Measurements from ENCODE around the gene PURB.
"Not testable (repeated sequence)": the region's sequence is repeated elsewhere in the genome, so short reads cannot be mapped to it uniquely, and the experiment has no call there.

The PURB gene

GRCh38 chr7:44881610-44882009 is 3.7 kb downstream of the PURB start:
- Histone ChIP-seq H3K4me1 (peaks cover 57% of the 10 kb centered on the region), H3K27me3 (no peaks in the 10 kb centered on the region), H3K4me2 (peak overlapping the region; percentile 88), H3K9ac (peak overlapping the region; percentile 39; the same call in 1 of the 2 replicates), H4K20me1 (peaks cover 75% of the 10 kb centered on the region), H3K36me3 (peaks cover 27% of the 10 kb centered on the region), H3K9me3 (no peaks in the 10 kb centered on the region), H3K4me3 (peak overlapping the region; percentile 99), H3K27ac (no peak overlapping the region)
- TF ChIP-seq Cebpa-rat (IDR thresholded peaks at IDR 0.05), result no peak

- Histone ChIP-seq H3K27ac (no peak overlapping the region), H4K20me1 (peaks cover 79% of the 10 kb centered on the region), H3K4me1 (peaks cover 52% of the 10 kb centered on the region), H3K27me3 (no peaks in the 10 kb centered on the region), H3K4me3 (peak overlapping the region; percentile 99), H3K36me3 (peaks cover 27% of the 10 kb centered on the region), H3K9ac (peak overlapping the region; percentile 39), H3K4me2 (peak overlapping the region; percentile 88), H3K9me3 (no peaks in the 10 kb centered on the region)
- TF ChIP-seq Cebpa-rat (IDR thresholded peaks at IDR 0.05), result no peak
These were observed 4.2 kb downstream of the PURB start for GRCh38 chr7:44881066-44881600.

GRCh38 chr7:44880317-44881018 is 4.9 kb downstream of the PURB start:
- H3K4me2 ChIP-seq, result peak overlapping the region; percentile 88
- H3K9ac ChIP-seq, result peak overlapping the region; percentile 39; the same call in 1 of the 2 replicates
- no peaks in the 10 kb centered on the region for H3K27me3 ChIP-seq
- peak overlapping the region; percentile 99 for H3K4me3 ChIP-seq
- no peak for TF ChIP-seq Cebpa-rat (IDR thresholded peaks at IDR 0.05)
- H4K20me1 ChIP-seq, result peaks cover 86% of the 10 kb centered on the region
- no peak overlapping the region for H3K27ac ChIP-seq
- H3K4me1 ChIP-seq, result peaks cover 49% of the 10 kb centered on the region
- no peaks in the 10 kb centered on the region for H3K9me3 ChIP-seq
- peaks cover 27% of the 10 kb centered on the region for H3K36me3 ChIP-seq

GRCh38 chr7:44876393-44876792 is 8.9 kb downstream of the PURB start:
- Histone ChIP-seq H3K36me3 (peaks cover 11% of the 10 kb centered on the region; the same call in 1 of the 2 replicates), H3K27ac (no peak overlapping the region), H3K9ac (no peak overlapping the region), H3K4me2 (no peak overlapping the region), H3K4me1 (peaks cover 18% of the 10 kb centered on the region), H3K4me3 (no peak overlapping the region), H3K27me3 (no peaks in the 10 kb centered on the region), H3K9me3 (peaks cover 20% of the 10 kb centered on the region), H4K20me1 (peaks cover 50% of the 10 kb centered on the region)
- no peak for TF ChIP-seq Cebpa-rat (IDR thresholded peaks at IDR 0.05)

GRCh38 chr7:44875241-44875640 is 10.1 kb downstream of the PURB start:
- TF ChIP-seq Cebpa-rat (IDR thresholded peaks at IDR 0.05), result no peak
- no peak overlapping the region for H3K9ac ChIP-seq
- H3K36me3 ChIP-seq, result peaks cover 8% of the 10 kb centered on the region; the same call in 1 of the 2 replicates
- H3K4me1 ChIP-seq, result peaks cover 6% of the 10 kb centered on the region
- no peaks in the 10 kb centered on the region for H3K27me3 ChIP-seq
- H4K20me1 ChIP-seq, result peaks cover 39% of the 10 kb centered on the region
- no peak overlapping the region for H3K4me3 ChIP-seq
- H3K9me3 ChIP-seq, result peaks cover 32% of the 10 kb centered on the region
- no peak overlapping the region for H3K27ac ChIP-seq
- H3K4me2 ChIP-seq, result no peak overlapping the region

- Histone ChIP-seq H3K27me3 (no peaks in the 10 kb centered on the region), H3K4me2 (no peak overlapping the region), H3K4me1 (no peaks in the 10 kb centered on the region), H3K36me3 (peaks cover 5% of the 10 kb centered on the region; the same call in 1 of the 2 replicates), H3K4me3 (no peak overlapping the region), H3K9me3 (peaks cover 36% of the 10 kb centered on the region), H3K27ac (no peak overlapping the region), H3K9ac (no peak overlapping the region), H4K20me1 (peaks cover 21% of the 10 kb centered on the region; the same call in 1 of the 2 replicates)
- no peak for TF ChIP-seq Cebpa-rat (IDR thresholded peaks at IDR 0.05)
These were observed 12.5 kb downstream of the PURB start for GRCh38 chr7:44872787-44873186.

GRCh38 chr7:44871918-44872317 is 13.4 kb downstream of the PURB start:
- not testable (repeated sequence) for H3K36me3 ChIP-seq, H3K27me3 ChIP-seq, H3K27ac ChIP-seq, H3K4me1 ChIP-seq, H3K9ac ChIP-seq, H3K4me2 ChIP-seq, H3K4me3 ChIP-seq
- Histone ChIP-seq H3K9me3 (peaks cover 36% of the 10 kb centered on the region), H4K20me1 (peaks cover 14% of the 10 kb centered on the region; the same call in 1 of the 2 replicates)

- H3K36me3 ChIP-seq, H3K9ac ChIP-seq, H3K4me2 ChIP-seq, H3K27me3 ChIP-seq, H4K20me1 ChIP-seq, H3K27ac ChIP-seq, H3K4me1 ChIP-seq, H3K4me3 ChIP-seq: not testable (repeated sequence)
- peaks cover 36% of the 10 kb centered on the region for H3K9me3 ChIP-seq
These were observed 14.6 kb downstream of the PURB start for GRCh38 chr7:44870780-44871179.

- H4K20me1 ChIP-seq, result not testable (repeated sequence)
These were observed 15.0 kb downstream of the PURB start for GRCh38 chr7:44870336-44870735.

GRCh38 chr7:44867073-44867995 is 18.0 kb downstream of the PURB start:
- H3K4me3 ChIP-seq, result no peak overlapping the region
- no peaks in the 10 kb centered on the region for H4K20me1 ChIP-seq
- no peak overlapping the region for H3K27ac ChIP-seq
- H3K9ac ChIP-seq, result no peak overlapping the region
- no peaks in the 10 kb centered on the region for H3K36me3 ChIP-seq
- H3K9me3 ChIP-seq, result peaks cover 25% of the 10 kb centered on the region
- H3K27me3 ChIP-seq, result no peaks in the 10 kb centered on the region
- H3K4me2 ChIP-seq, result no peak overlapping the region
- H3K4me1 ChIP-seq, result no peaks in the 10 kb centered on the region
- TF ChIP-seq Cebpa-rat (IDR thresholded peaks at IDR 0.05), result no peak

More at GRCh38 chr7:44870336-44870735, 15.0 kb downstream of the PURB start:
- not testable (repeated sequence) for H3K4me1 ChIP-seq, H3K27ac ChIP-seq, H3K4me3 ChIP-seq, H3K9ac ChIP-seq, H3K36me3 ChIP-seq, H3K27me3 ChIP-seq, H3K4me2 ChIP-seq
- peaks cover 36% of the 10 kb centered on the region for H3K9me3 ChIP-seq

GRCh38 chr7:44861949-44862348 is 23.4 kb downstream of the PURB start:
- H3K36me3 ChIP-seq, H4K20me1 ChIP-seq, H3K27ac ChIP-seq, H3K4me2 ChIP-seq, H3K4me3 ChIP-seq, H3K4me1 ChIP-seq, H3K9ac ChIP-seq, H3K27me3 ChIP-seq, H3K9me3 ChIP-seq: not testable (repeated sequence)

Data from BLaER1 (cell line).